Testis (tissue), 3 donors: ENCODE data around the gene DUSP8. TPM values are rescaled to one million over a fixed set of nuclear protein-coding genes. Genes with fewer than 3 reads are reported as not detected.
"Not testable (repeated sequence)": the region's sequence is repeated elsewhere in the genome, so short reads cannot be mapped to it uniquely, and the experiment has no call there.

Source experiments
- DNase-seq: peaks from one replicate; pipeline ENCODE4 v3.0.0-alpha.2; 2019
- H3K27ac ChIP-seq, 2 donors: fragments of 200-600 bp; sonication (generic); one replicate each; pipeline ENCODE4 v1.5.1; 2019
- H3K27me3 ChIP-seq: fragments of 200-600 bp; sonication (generic); one replicate; pipeline ENCODE4 v1.5.1; 2019
- H3K36me3 ChIP-seq: fragments of 200-600 bp; sonication (generic); one replicate; pipeline ENCODE4 v1.5.1; 2017; ENCODE audit warnings: low read depth; ENCODE audit errors: missing control alignments
- H3K4me1 ChIP-seq: fragments of 200-600 bp; sonication (generic); one replicate; pipeline ENCODE4 v1.5.1; 2019
- H3K4me3 ChIP-seq, 2 donors: fragments of 200-600 bp; sonication (generic); one replicate each; pipeline ENCODE4 v1.5.1; 2017 to 2019
- H3K9me3 ChIP-seq: fragments of 200-600 bp; sonication (generic); one replicate; pipeline ENCODE4 v1.5.1; 2017
- CTCF ChIP-seq, 3 experiments: fragments of 450-650 bp in 2 of 3; fragments of 200-600 bp in 1 of 3; sonication (generic) in 1 of 3; IDR thresholded peaks; one replicate each; pipeline ENCODE4 v1.5.1; 2016 to 2019; ENCODE audit warnings: antibody characterized with exemption in 3 of 3, mild to moderate bottlenecking in 2 of 3, moderate library complexity in 1 of 3
- POLR2A ChIP-seq: fragments of 450-650 bp; IDR thresholded peaks from one replicate; pipeline ENCODE4 v1.6.1; 2017; ENCODE audit warnings: antibody characterized with exemption, mild to moderate bottlenecking, moderate library complexity
- WGBS, 2 donors: methylation state at CpG; one replicate each; pipeline ENCODE4 v1.1.5; 2018; 5-methylcytosine and 5-hydroxymethylcytosine counted together
- intact Hi-C: fragments of 100-400 bp; cut with DNase I; formaldehyde crosslinking; loops from one replicate; pipeline ENCODE4 v1.15.1; 2023; ENCODE audit warnings: low total_unique reads
- polyA plus RNA-seq: library from polyadenylated mRNA; stranded (reverse); fragments of 350-450 nt; fragmentation: Illumina TruSeq; extraction: RNeasy Lipid Tissue Mini Kit (QIAGEN cat#74804); gene quantifications from one replicate; pipeline ENCODE4 v1.2.3, GENCODE V29; 2014; ENCODE audit warnings: low read depth, low replicate concordance; ENCODE audit not compliant: insufficient read depth
- total RNA-seq, 2 donors: library from RNA; depleted of rRNA; stranded (reverse); fragments of >200 nt; gene quantifications; one replicate each; pipeline ENCODE4 v1.2.3, GENCODE V29; 2016

DUSP8 gene
- total and polyA plus RNA-seq, 3 donors from 2014 or later: 7.0 to 14.4 (median 8.5) TPM

DNA sequence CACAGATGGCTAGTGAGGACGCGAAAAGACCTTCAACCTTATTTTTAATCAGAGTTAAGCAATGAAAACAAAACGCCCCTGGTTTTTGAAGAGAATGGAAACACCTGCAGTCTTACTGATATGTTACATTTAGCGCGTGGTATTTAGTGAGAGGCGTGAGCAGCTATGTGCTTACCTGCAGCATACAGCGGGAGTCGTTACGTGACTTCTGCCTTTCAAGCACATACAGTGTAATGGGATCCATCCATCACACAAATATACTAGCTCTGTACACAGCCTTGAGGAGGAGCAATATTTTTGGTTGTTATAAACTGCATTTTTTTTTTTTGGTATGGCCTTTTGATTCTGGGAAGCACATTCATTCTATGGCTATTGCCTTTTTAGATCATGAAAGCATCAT, 20.6 kb upstream of the DUSP8 start:
- WGBS, 2 donors: 42 to 67% methylated on average over 9 of the region's 9 CpGs
- Histone ChIP-seq H3K27me3 (no peaks in the 10 kb centered on the region), H3K4me3 (no peak overlapping the region), H3K9me3 (no peaks in the 10 kb centered on the region), H3K4me1 (no peaks in the 10 kb centered on the region), H3K27ac (no peak overlapping the region), H3K36me3 (no peaks in the 10 kb centered on the region)
- no peak for TF ChIP-seq CTCF (IDR thresholded peaks at IDR 0.05)
- TF ChIP-seq POLR2A: no peak
- DNase-seq: no peak
- intact Hi-C loops: no loop called here

- Histone ChIP-seq H3K4me1 (no peaks in the 10 kb centered on the region), H3K27me3 (no peaks in the 10 kb centered on the region), H3K9me3 (no peaks in the 10 kb centered on the region), H3K36me3 (no peaks in the 10 kb centered on the region), H3K4me3 (no peak overlapping the region), H3K27ac (no peak overlapping the region)
- no peak for TF ChIP-seq CTCF (IDR thresholded peaks at IDR 0.05)
- no peak for TF ChIP-seq POLR2A
- WGBS, 2 donors: 88 to 95% methylated on average over 6 of the region's 6 CpGs
- no peak for DNase-seq
- intact Hi-C loops: no loop called here
Observed at GRCh38 chr11:1589996-1590395, 17.9 kb upstream of the DUSP8 start.

- H3K36me3 ChIP-seq, DNase-seq, H3K4me1 ChIP-seq, H3K27me3 ChIP-seq, intact Hi-C loops, H3K9me3 ChIP-seq, H3K27ac ChIP-seq, H3K4me3 ChIP-seq: not testable (repeated sequence)
- WGBS, 2 donors: 49 to 52% methylated on average over 6 to 8 of the region's 10 CpGs
Observed at GRCh38 chr11:1589191-1589963, 17.3 kb upstream of the DUSP8 start.

GRCh38 chr11:1586699-1587098, 14.6 kb upstream of the DUSP8 start:
- H3K36me3 ChIP-seq: no peaks in the 10 kb centered on the region
- no peak overlapping the region for H3K27ac ChIP-seq
- no peaks in the 10 kb centered on the region for H3K9me3 ChIP-seq
- no peaks in the 10 kb centered on the region for H3K27me3 ChIP-seq
- intact Hi-C loops: no loop called here
- no peak for DNase-seq
- WGBS, 2 donors: 63 to 64% methylated on average over 2 of the region's 2 CpGs
- TF ChIP-seq CTCF (IDR thresholded peaks at IDR 0.05): no peak
- TF ChIP-seq POLR2A: no peak
- no peak overlapping the region for H3K4me3 ChIP-seq
- H3K4me1 ChIP-seq: no peaks in the 10 kb centered on the region

DNA sequence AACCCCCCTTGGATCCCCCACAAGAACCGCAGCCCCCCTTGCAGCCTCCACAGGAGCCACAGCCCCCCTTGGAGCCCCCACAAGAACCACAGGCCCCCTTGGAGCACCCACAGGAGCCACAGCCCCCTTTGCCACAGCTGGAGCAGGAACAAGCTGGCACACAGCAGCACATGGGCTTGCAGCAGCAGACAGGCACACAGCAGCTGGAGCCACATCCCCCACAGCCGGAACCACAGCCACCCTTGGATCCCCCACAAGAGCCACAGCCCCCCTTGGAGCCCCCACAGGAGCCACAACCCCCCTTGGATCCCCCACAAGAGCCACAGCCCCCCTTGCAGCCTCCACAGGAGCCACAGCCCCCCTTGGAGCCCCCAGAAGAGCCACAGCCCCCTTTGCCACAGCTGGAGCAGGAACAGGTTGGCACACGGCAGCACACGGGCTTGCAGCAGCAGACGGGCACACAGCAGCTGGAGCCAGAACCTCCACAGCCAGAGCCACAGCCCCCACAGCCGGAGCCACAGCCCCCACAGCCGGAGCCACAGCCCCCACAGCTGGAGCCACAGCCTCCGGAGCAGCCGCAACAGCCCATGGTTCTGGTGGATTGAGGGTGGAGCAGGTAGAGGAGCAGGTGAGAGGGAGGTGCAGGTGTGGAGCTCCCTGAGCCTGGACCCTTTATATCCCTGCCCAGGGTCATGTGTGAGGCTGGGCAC, 12.7 kb upstream of the DUSP8 start, which contains the start of gene KRTAP5-1:
KRTAP5-1 (minus strand) TSS at position 623 of the 710 bp plus-strand sequence; CDS start at position 589, 34 bp downstream.
- H3K27ac ChIP-seq, intact Hi-C loops, H3K9me3 ChIP-seq, H3K4me3 ChIP-seq, H3K27me3 ChIP-seq, DNase-seq, H3K36me3 ChIP-seq, H3K4me1 ChIP-seq: not testable (repeated sequence)
- 27 to 100% methylated on average over 1 to 8 of the region's 9 CpGs for WGBS, 2 donors

- H3K9me3 ChIP-seq, H3K4me3 ChIP-seq, intact Hi-C loops, H3K4me1 ChIP-seq, H3K36me3 ChIP-seq, DNase-seq, H3K27me3 ChIP-seq, H3K27ac ChIP-seq: not testable (repeated sequence)
- 74 to 75% methylated on average over 2 of the region's 2 CpGs for WGBS, 2 donors
Observed at GRCh38 chr11:1582909-1583308, 10.8 kb upstream of the DUSP8 start.
